GM18505 (cell line): ENCODE measurements around the gene KRTAP10-10.

Source experiments
- ATAC-seq: cut with Tn5 transposase; IDR thresholded peaks from one replicate; pipeline ENCODE4 v1.9.1; 2021; ENCODE audit not compliant: unreplicated experiment
- POLR2A ChIP-seq: IDR thresholded peaks from 4 replicates; pipeline ENCODE4 v1.6.1; 2011; ENCODE audit warnings: borderline replicate concordance; ENCODE audit not compliant: insufficient read depth, insufficient read length; ENCODE audit errors: extremely low read depth

The KRTAP10-10 gene

GRCh38 chr21:44686000-44686781, 49.0 kb downstream of the KRTAP10-10 start:
- no peak for TF ChIP-seq POLR2A
- ATAC-seq = no peak

GRCh38 chr21:44686843-44687561, 49.8 kb downstream of the KRTAP10-10 start:
- TF ChIP-seq POLR2A = no peak
- ATAC-seq = no peak

DNA sequence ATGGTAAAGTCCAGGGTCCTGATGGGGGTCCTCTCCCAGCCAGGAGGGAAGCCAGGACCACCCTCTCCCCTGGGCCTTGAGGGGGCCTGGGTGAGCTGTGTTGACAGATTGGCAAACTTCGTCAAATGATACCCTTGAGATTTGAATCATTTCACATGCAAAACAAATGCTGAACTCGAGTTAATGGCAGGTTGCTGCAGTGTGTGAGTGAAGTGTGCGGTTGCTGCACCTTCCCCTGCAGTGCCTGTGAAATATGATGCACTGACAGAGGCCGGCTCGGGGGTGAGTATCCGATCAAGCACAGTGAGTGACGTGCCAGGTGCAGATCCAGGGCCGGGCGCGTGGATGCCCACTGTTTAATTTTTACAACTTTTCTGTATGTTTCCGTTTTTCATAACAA, 50.5 kb downstream of the KRTAP10-10 start:
- ATAC-seq = no peak
- TF ChIP-seq POLR2A = no peak
